ENCODE data around the gene DPYSL4. TPM values are rescaled to one million over a fixed set of nuclear protein-coding genes. Genes with fewer than 3 reads are reported as not detected.

Gene DPYSL4
- total RNA-seq, 1 donor from 2014 or later: 0.53 TPM

GRCh38 chr10:132187430-132188138, 836 bp downstream of the DPYSL4 start:
- no peak for TF ChIP-seq CTCF (IDR thresholded peaks at IDR 0.05)
- Mint-ChIP-seq H3K4me1 (peaks cover 12% of the 10 kb centered on the region), H3K4me3 (peak overlapping the region; percentile 25), H3K27ac (no peak overlapping the region), H3K9me3 (peaks cover 3% of the 10 kb centered on the region), H3K36me3 (ENCODE audit: low read depth) (no peaks in the 10 kb centered on the region), H3K27me3 (peaks cover 44% of the 10 kb centered on the region)
- intact Hi-C loops (cut with micrococcal nuclease): loop anchor here (2.0 kb wide), 1 partner anchor 121 kb away; no protein-coding TSS in a partner anchor
- ChIA-PET POLR2A (no interaction called here), CTCF (no interaction called here)
- DNase-seq (no peak), ATAC-seq (ENCODE audit: low read depth) (no peak)

GRCh38 chr10:132188331-132188730, 1.6 kb downstream of the DPYSL4 start:
- POLR2A ChIA-PET: no interaction called here
- H3K27me3 Mint-ChIP-seq: peaks cover 39% of the 10 kb centered on the region
- intact Hi-C loops (cut with micrococcal nuclease): no loop called here

GRCh38 chr10:132189016-132189415, 2.3 kb downstream of the DPYSL4 start:
- ATAC-seq (ENCODE audit: low read depth) (no peak), DNase-seq (no peak)
- Mint-ChIP-seq H3K27me3 (peaks cover 33% of the 10 kb centered on the region), H3K27ac (no peak overlapping the region), H3K4me1 (peaks cover 12% of the 10 kb centered on the region), H3K36me3 (ENCODE audit: low read depth) (no peaks in the 10 kb centered on the region), H3K9me3 (peaks cover 3% of the 10 kb centered on the region), H3K4me3 (peak overlapping the region; percentile 38)
- no peak for TF ChIP-seq CTCF (IDR thresholded peaks at IDR 0.05)
- ChIA-PET POLR2A (no interaction called here), CTCF (no interaction called here)
- intact Hi-C loops (cut with micrococcal nuclease): no loop called here

More at GRCh38 chr10:132188331-132188730, 1.6 kb downstream of the DPYSL4 start:
- Mint-ChIP-seq H3K27ac (no peak overlapping the region), H3K36me3 (ENCODE audit: low read depth) (no peaks in the 10 kb centered on the region), H3K4me3 (peak overlapping the region; percentile 25), H3K9me3 (peaks cover 3% of the 10 kb centered on the region), H3K4me1 (peaks cover 12% of the 10 kb centered on the region)
- TF ChIP-seq CTCF (IDR thresholded peaks at IDR 0.05): no peak
- DNase-seq: no peak
- CTCF ChIA-PET: no interaction called here
- ATAC-seq (ENCODE audit: low read depth): no peak

GRCh38 chr10:132189810-132190422, 3.2 kb downstream of the DPYSL4 start:
- no peak for TF ChIP-seq CTCF (IDR thresholded peaks at IDR 0.05)
- Mint-ChIP-seq H3K36me3 (ENCODE audit: low read depth) (no peaks in the 10 kb centered on the region), H3K27me3 (peaks cover 27% of the 10 kb centered on the region), H3K4me3 (no peak overlapping the region), H3K9me3 (peaks cover 3% of the 10 kb centered on the region), H3K27ac (no peak overlapping the region), H3K4me1 (peaks cover 9% of the 10 kb centered on the region)
- ChIA-PET POLR2A (no interaction called here), CTCF (no interaction called here)
- DNase-seq (no peak), ATAC-seq (ENCODE audit: low read depth) (no peak)
- intact Hi-C loops (cut with micrococcal nuclease): no loop called here

GRCh38 chr10:132192076-132192975, 5.6 kb downstream of the DPYSL4 start:
- ATAC-seq (ENCODE audit: low read depth) (no peak), DNase-seq (no peak)
- Mint-ChIP-seq H3K27ac (no peak overlapping the region), H3K36me3 (ENCODE audit: low read depth) (no peaks in the 10 kb centered on the region), H3K9me3 (peaks cover 3% of the 10 kb centered on the region), H3K27me3 (peaks cover 23% of the 10 kb centered on the region), H3K4me1 (peaks cover 8% of the 10 kb centered on the region), H3K4me3 (no peak overlapping the region)
- intact Hi-C loops (cut with micrococcal nuclease): no loop called here
- ChIA-PET CTCF (no interaction called here), POLR2A (no interaction called here)
- TF ChIP-seq CTCF (IDR thresholded peaks at IDR 0.05): no peak

All from activated B cell treated with CpG ODN at 0.5 μM for 24 hours (primary cell).